KBM-7 (cell line): ENCODE results near the gene SUSD5.
"Not testable (repeated sequence)": the region's sequence is repeated elsewhere in the genome, so short reads cannot be mapped to it uniquely, and the experiment has no call there.

Experiments
- DNase-seq: peaks from one replicate; pipeline ENCODE4 v3.0.0-alpha.2; 2015
- in situ Hi-C: fragments of 300-500 bp; cut with MboI; formaldehyde crosslinking; loops from 2 replicates; pipeline ENCODE4 v1.14.3; 2020; ENCODE audit warnings: low sequenced_read_pairs, low pct_unique_long_range_greater_than_20kb, mixed read lengths

The SUSD5 gene

DNA sequence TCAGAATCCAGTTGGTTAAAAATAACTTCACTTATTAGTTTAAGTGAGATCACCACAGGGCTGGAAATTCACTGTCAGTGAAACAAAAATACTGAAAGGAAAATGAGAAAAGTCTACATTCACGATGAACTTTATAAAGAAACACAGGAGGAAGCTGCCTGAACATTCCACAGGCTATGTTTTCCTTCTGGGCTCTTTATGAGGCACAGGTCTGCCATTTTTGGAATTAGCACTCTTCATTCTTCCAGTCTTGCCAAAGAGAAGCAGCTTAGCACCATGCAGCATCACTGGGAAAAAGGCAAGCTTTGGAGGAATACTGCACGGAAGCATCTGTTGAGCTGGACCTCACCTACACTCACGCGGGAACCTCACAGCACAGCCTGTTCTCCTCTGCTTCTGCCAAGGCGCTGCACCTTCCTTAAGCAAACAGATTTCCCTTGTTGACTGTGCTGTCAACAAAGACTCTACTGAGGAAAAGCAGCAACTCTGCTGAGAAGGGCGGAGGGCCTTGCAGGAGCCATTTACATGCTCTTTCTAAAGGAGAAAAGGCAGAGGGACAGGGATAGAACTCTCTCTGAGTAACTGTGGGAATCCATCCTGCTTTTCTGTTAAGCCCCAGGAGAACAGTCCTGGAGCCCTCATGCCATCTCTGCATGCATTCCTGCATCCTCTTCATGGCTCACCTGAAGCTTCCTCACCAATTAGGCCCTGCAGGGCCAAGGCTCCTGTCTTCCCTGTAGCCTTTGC, 15.7 kb downstream of the SUSD5 start:
- no peak for DNase-seq
- in situ Hi-C loops: no loop called here

DNA sequence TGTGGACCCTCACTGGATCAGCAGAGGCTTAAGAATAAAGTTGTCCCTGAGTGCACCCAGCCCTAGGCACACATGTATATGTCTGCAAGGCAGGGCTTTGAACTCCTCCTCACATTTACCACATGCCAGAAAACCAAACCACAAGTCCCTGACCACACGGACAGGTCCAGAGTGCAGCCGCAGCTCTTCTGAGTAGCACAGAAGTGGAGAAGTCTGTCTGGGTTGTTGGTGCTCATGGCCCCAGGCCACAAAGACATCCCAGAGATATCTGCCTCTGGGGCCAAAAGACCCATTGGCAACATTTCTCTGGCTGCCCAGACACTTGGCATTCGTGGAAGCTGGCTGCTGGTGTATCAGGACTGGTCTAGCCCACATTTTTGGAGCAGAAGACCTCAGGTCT, 17.4 kb downstream of the SUSD5 start:
- DNase-seq: no peak
- in situ Hi-C loops: no loop called here

DNA sequence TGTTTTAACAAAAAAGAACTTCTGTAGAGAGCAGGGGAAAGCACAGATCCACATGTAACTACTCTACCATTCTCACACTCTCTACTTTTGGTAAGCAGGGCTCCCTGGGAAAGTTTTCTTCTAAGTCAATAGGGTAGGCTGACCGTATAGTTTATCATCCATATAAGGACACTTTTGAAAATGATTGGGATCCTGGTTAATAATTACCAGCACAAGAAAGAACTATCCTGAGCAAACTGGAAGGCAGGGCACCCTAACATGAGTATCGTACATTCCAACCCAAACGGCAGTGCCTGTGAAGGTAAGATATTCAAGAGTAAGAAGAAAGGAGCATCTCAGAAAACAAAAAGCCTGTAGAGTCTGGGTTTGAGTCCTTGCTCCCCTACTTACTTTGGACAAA, 22.1 kb downstream of the SUSD5 start:
- in situ Hi-C loops: no loop called here
- DNase-seq: no peak

DNA sequence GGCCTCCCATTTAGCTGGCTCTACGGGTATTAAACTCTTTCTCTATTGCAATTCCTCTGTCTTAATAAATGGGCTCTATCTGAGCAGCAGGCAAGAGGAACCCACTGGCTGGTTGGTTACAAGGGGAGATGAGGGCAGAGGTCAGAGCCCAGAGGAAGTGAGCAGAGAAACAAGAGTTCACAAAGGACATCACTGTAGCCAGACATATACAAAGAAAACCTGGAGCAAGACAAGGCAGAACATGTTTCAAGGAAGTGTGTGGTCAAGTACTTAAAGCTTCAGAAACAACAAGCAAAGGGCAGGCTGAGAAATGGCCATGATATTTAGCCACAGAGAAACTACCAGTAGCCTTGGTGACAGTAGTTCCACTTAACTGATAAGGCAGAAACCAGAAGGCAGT, 24.3 kb downstream of the SUSD5 start:
- no peak for DNase-seq
- in situ Hi-C loops: no loop called here

DNA sequence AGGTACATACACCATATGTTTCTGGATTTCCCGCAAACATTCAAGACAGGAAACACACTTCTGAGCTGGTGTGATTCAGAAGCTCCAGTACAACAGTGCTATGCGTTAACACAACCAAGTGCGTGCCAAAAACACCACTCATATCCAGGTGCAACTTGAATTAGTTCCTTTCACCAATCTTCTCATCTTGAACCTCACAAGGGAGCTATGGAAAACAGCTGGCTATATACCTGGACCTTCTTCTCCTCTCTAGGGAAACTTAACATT, 31.3 kb downstream of the SUSD5 start:
- no peak for DNase-seq
- in situ Hi-C loops: no loop called here

DNA sequence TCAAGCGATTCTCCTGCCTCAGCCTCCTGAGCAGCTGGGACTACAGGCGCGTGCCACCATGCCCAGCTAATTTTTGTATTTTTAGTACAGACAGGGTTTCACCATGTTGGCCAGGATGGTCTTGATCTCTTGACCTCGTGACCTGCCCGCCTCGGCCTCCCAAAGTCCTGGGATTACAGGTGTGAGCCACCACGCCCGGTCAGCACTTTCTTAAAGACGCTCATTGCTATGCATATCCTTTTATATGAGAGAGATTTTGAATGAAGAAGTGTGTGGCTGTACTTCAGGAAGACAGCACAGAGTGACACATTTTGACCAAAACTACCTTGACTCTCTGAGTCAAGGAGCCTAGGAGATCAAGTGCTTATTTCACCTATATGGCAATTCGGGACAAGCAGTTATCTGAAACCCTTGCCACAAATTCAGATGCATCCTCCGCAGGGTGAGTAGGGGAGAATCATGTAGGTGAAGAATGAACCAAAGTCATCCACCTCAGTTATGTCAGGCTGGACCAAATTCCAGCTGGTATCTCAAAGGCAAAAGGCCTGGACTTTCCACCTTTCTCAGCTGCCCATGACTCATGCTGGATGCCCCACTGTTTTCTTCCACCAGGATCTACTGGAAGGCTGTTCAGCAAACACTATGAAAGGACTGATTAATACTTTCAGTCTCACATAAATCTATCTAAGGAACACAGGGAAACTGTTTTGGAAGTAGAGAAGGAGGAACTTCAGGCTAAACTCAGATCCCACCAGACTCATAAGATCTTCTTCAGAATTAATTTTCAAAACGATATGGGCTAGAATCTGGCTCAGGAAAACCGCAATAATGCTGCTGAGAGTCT, 31.9 kb downstream of the SUSD5 start:
- DNase-seq: no peak

DNA sequence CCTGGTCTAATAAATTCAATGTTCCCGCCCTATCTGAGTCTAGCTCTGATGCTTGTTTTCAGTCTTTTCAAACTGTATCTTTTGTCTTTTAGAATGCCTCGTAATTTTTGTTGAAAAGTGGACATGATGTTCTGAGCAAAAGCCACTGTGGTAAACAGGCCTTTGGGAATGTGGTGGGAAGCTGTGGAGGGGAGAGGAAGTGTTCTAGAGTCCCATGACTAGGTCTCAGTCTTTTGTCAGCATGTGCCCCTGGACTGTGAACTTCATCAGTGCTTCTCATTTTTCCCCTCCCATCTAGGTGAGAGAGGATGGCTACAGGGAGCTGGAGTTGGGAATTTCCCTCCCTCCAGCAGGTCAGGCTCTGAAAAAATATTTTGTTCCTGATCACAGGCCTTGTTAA, 33.7 kb downstream of the SUSD5 start:
- no peak for DNase-seq
- in situ Hi-C loops: no loop called here

More for the DNA sequence above, 31.9 kb downstream of the SUSD5 start:
- in situ Hi-C loops: no loop called here

DNA sequence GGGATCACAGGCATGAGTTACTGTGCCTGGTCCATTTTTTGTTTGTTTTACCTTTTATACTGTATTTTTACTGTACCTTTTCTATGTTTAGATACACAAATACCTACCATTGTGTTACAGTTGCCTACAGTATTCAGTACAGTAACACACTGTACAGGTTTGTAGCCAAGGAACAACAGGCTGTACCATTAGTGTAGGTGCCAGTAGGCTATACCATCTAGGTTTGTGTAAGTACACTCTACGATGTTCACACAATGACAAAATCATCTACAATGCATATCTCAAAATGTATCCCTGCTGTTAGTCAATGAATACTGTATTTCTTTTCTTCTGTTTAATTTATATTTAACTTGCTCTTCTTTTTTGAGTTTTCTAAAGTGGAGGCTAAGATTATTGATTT, 37.0 kb downstream of the SUSD5 start:
- DNase-seq, in situ Hi-C loops: not testable (repeated sequence)

DNA sequence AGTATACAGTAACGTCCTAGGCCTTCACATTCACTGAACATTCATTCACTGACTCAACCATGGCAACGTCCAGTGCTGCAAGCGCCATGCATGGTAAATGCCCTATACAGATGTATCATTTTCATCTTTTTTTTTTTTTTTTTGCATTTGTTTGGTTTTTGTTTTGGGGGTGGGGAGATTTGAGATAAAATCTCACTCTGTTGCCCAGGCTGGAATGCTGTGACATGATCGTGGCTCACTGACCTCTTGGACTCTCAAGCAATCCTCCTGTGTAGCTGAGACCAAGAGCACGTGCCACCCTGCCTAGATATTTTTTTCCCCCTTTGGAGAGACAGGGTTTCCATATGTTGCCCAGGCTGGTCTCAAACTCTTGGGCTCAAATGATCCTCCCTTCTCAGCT, 37.4 kb downstream of the SUSD5 start:
- in situ Hi-C loops: no loop called here
- DNase-seq: no peak

DNA sequence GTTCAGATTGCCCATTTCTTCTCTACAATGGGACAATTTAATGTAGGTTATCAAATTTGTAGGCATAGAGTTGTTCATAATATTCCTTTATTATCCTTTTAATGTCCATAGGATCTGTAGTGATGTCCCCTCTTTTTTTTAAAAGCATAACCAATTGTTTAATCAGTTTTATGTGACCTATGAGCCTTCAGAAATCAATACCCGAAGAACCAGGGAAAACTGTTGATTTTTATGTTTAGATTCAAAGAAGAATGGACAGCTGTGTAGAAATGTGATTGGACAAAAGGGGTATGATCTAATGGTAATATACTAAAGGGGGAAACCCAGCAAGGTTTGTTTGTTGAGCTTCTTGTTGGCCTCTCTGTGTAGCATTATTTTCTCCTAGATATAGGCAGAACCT, 39.5 kb downstream of the SUSD5 start:
- in situ Hi-C loops: no loop called here
- no peak for DNase-seq

DNA sequence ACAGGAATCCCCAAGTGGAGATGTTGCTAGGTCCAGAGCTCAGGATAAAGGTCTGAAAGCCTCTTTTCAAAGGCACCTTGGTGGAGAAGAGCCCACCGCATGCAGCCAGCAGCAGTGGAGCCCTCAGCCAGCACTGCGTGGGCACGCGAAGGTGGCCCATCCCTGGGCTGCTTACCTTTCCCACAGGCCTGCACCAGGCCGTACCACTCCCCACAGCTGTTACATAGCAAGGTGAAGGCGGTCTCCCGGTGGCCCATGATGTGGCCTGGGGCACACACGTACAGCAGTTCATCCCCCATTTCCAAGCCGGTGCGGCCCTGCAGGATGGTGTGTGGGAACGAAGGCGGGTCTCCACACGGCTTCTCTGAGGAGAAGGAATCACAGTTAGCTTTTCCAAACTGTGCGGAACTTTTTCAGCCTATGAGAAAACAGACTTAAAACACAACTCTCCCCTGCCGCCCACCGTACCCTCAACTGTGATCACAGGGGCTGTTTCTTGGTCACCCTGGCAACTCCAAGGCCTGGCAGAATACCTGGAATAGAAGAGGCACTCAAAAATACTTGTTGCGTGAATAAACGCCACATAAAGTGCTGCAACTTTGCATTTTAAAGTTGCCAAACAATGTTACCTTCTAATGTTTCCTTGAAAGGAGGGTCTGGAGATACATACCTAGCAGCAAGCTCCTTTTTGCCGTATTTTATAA, 43.7 kb downstream of the SUSD5 start:
- in situ Hi-C loops: no loop called here
- DNase-seq: no peak

DNA sequence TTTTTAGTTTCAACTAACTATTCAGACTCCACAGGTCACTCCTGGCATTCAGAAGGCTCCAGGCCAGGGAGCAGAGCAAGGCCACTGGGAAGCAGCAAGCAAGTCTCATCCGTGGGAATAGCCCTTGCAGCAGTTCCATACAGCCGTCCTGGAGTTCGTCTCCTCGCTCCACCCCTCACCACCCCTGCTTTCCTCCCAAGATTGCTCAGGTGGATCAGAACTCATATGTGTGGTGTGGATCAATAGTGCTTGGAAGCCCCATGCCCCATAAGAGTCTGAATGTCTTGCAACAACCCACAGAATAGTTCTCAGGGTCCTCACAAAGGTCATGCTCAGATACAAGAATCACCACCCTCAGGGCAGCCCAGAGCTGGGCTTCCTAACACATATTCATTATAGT, 44.5 kb downstream of the SUSD5 start:
- no peak for DNase-seq
- in situ Hi-C loops: no loop called here

DNA sequence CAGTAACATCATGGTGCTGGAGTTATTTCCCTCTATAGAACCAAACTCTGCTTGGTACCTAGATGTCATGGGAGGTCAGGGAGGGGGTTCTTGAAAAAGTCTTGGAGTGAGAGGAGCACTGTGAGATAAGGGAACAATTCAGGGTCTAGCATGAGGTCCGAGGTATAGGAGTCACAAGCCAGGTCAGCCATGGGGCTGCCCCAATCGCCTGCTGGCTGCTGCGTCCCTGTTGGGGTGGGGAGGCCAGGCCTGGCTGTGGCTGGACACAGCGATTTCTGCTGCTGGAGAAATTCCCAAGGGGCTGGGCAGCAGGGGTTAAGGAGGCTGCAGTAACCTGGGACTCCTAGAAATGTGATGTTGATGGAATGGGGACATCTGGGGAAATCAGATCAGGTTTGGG, 44.9 kb downstream of the SUSD5 start:
- in situ Hi-C loops: no loop called here
- DNase-seq: no peak

DNA sequence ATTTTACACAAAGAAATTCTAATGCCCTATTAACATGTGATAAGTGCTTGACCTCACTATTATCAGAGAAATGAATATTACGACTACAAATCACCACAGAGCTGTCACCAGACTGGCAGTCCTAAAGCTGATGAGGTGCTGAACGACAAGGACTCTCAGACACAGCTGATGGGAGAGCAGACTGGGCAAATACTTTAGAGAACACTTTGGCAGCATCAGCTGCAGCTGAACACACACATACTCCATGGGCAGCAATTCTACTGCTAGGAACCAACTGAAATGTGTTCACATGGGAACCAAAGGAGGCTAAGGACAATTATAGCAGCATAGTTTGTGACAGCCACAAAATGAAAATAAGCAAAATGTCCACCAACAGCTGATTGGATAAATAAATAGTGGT, 45.5 kb downstream of the SUSD5 start:
- DNase-seq: no peak
- in situ Hi-C loops: no loop called here

DNA sequence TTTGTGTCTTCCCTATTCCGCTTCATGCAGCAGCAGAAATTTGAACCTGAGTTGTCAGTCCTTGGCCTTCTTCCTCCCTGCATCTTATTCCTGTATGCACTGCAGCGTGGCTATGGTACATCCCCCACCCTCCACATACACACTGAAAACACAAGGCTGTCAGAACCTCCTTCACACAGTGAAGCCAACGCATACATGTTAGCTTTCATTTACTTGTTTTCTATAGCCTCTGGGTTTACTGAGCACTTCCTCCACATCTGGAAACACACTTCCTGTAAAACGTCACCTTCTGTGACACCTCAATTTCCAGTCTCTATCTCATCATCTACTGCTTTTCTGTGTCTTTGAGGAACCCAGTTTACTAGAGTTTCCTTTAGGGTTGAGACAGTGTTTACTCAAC, 47.0 kb downstream of the SUSD5 start:
- in situ Hi-C loops: no loop called here
- DNase-seq: peak; percentile 46

DNA sequence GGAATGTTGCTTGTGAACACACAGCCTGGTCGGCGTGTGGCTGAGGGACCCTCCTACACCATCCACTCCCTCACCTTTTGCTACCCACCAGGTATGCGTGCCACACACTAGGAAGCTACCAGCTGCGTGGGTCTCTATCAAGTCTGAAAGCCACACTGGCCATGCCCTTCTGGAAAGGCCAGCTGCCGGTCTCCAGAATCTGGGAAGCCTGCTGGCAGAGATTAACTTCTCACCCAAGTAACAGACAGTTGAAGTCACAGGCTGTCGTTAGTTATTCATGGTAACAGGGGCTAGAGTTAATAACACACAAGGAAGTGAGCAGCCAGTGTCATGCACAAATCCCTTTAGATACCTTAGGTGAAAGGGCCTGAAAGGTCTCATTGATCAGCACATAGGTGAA, 48.1 kb downstream of the SUSD5 start:
- in situ Hi-C loops: no loop called here
- no peak for DNase-seq

DNA sequence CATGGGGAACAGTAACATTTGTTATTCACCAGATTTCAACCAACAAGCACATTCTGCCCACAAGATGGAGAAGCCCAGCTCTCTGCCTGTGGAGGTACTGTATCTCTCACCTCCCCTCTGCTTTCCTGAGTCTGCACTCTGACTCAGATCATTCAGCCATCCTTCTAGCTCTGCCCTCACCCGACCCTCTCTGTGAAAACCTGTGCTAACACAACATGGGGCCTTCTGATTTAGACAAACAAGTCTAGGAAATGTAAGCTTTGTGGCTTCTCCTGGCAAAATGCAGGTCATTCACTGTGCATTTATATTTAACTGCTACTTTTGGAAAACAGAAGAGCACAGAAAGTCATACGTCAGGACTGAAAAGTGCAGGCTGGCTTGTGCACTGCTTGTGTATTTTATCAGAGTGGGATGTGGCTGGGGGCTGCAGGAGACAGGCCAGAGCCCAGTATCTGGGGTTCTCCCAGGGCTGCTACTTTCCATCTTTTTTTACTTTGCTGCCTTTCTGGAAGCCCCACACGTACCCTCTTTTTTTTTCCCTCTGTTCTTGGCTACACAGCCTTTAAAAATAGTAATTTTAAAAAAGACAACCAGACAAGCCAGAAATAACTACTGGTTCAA, 50.8 kb downstream of the SUSD5 start:
- in situ Hi-C loops: no loop called here
- DNase-seq: no peak

DNA sequence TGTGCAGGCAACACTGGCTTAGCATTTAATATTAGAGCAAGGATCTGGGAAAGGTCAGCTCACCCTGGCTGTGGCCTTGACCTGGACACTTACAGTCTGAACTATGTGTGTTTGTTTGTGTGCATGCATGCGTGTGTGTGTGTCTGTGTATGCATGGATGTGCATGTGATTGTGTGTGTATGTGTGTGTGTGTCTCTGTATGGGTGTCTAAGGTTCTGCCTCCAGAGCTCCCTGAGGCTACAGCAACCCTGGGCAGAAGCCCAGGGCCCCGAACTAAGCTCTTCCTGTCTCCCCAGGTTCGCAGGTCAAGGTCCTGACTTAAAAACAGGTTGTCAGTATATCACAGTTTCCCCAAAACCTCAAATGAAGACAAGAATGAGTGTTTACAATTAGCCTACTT, 51.3 kb downstream of the SUSD5 start:
- DNase-seq: no peak
- in situ Hi-C loops: no loop called here

DNA sequence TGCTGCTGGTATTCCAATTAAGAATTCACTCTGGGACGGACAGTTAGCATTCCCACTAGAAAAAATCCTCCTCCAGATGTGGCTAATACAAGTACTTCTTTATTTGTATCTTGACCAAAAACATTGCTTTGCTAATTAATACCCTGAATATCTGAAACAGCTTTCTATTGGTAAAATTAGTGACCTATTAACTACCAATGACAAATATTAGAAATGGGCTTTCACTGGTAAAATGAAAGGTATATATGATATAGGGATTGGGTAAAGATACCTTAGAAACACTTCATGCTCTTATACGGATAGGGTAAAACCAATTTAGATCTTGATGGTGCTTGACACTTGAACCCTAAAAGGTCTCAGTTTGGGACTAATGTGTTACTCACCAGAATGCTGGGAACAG, 52.5 kb downstream of the SUSD5 start:
- in situ Hi-C loops: no loop called here
- DNase-seq: no peak

DNA sequence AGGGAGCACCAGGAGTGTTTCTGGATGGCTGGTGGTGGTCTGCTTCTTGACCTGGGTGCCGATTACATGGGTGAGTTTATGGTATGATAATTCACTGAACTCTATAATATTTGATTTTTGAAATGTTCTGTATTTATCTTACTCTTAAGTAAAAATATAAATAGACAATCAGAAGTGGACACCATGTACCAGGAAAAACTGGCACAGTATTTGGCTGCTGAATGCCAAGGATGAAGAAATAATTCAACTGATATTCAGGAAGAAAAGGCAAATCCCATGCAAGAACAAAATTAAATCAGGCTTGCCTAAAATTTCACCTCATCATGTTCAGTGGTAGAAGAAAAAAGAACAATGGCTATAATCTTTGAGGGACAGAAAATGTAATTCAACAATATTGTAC, 53.2 kb downstream of the SUSD5 start:
- in situ Hi-C loops: no loop called here

More for the DNA sequence above, 53.2 kb downstream of the SUSD5 start:
- no peak for DNase-seq
